HG02798 (cell line): ENCODE measurements around the gene NAT9.

Experiments
- ATAC-seq: cut with Tn5 transposase; IDR thresholded peaks from one replicate; pipeline ENCODE4 v1.9.1; 2021; ENCODE audit warnings: mild to moderate bottlenecking; ENCODE audit not compliant: unreplicated experiment, poor library complexity

The NAT9 gene

GRCh38 chr17:74733365-74734122, 42.6 kb downstream of the NAT9 start:
- no peak for ATAC-seq

- ATAC-seq = no peak
Measured at GRCh38 chr17:74732042-74732867, 43.9 kb downstream of the NAT9 start.

DNA sequence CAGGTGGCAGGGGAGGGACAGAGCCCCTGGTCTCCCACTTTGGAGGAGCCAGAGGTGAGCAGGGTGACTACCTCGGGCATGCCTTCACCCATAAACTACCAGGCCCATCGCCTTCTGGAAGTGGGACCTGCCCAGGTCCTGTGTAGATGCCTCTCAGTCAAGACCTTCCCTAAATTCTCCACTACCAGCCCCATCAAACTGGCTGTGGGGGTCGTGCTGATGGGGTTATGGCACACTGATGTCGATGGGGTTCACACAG, 44.9 kb downstream of the NAT9 start:
- ATAC-seq = no peak

DNA sequence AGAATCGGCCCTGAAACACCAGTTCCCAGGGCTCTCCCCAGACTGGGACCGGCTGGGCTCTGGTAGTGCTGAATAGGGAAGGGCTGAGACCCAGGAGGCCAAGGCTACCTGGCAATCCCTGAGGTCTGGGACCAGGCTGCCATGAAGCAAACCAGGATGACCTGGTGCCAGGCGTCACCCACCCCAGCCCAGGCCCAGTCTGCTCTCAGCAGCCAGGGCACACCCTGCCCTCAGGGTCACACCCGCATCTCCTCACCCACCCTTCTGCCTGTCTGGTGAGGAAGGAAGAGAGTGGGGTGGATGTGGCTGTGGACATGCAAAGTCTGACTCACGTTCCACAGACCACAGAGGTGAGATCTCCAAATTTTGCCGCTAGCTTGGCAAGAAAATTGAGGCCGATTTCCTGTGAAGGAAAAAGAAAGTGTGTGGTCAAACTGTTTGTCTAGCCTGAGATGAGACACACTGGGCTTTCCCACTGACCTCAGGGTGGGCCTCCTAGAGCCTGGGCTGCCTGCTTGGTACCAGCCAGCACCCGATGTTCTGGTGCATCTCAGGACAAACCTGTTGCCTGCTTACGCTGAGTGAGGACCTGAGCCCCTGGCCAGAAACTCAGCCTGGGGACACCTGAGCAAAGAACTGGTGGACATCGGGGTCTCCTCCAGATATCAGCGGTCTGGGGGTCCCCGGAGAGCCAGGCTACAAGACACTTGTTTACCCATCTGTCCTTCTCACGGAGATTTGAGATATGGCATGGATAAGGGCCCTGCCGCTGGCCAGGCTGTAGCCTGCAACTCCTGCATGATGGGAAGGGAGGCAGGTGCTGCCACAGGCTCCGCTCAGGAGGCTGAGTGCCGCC, 45.4 kb downstream of the NAT9 start:
- ATAC-seq = no peak

GRCh38 chr17:74729866-74730265, 46.3 kb downstream of the NAT9 start:
- ATAC-seq = no peak

GRCh38 chr17:74729368-74729767, 46.8 kb downstream of the NAT9 start:
- ATAC-seq = no peak

GRCh38 chr17:74728702-74729075, 47.5 kb downstream of the NAT9 start:
- no peak for ATAC-seq

DNA sequence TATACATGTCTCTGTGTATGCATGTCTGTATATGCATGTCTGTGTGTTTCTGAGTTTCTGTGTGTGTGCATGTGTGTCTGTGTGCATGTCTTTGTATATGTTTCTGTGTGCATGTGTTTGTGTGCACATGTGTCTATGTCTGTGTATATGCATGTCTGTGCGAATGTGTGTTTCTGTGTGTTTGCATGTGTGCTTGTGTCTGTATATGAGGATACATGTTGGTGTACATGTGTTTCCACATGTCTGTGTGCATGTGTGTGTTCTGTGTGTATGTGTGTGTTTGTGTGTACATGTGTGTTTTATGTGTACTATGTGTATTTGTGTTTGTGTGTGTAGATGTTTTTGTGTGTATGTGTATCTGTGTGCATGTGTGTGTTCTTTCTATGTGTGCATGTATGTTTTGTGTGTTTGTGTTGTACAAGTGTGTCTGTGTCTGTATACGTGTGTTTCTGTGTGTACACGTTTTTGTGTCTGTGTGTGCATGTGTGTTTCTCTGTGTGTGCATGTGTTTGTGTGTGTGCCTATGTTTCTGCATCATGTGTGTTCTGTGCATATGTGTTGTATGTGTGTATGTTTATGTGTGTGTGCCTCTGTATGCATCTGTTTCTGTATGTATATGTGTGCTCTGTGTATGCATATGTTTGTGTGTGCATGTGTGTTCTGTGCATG, 48.0 kb downstream of the NAT9 start:
- ATAC-seq = no peak

GRCh38 chr17:74725111-74725510, 51.0 kb downstream of the NAT9 start:
- no peak for ATAC-seq

DNA sequence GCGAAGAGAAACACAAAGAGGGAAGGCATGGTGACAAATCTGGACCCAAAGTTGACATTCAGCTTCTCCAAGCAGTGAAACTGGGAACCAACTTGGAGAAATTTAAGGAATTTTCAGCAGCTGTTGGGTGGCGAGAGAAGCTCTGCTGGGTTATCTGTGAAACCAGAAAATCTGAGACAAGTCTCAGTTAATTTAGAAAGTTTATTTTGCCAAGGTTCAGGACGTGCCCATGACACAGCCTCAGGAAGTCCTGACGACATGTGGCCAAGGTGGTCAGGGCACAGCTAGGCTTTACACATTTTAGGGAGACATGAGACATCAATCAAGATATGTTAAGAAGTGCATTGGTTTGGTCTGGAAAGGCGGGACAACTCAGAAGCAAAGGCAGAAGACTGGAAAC, 52.3 kb downstream of the NAT9 start:
- no peak for ATAC-seq

- ATAC-seq = no peak
Measured at GRCh38 chr17:74722782-74723181, 53.4 kb downstream of the NAT9 start.
